Measurements from ENCODE around the gene FUT7. TPM values are rescaled to one million over a fixed set of nuclear protein-coding genes. Genes with fewer than 3 reads are reported as not detected.

The FUT7 gene
- total RNA-seq, 4 donors from 2014 or later: 0.60 TPM; not detected in 3

DNA sequence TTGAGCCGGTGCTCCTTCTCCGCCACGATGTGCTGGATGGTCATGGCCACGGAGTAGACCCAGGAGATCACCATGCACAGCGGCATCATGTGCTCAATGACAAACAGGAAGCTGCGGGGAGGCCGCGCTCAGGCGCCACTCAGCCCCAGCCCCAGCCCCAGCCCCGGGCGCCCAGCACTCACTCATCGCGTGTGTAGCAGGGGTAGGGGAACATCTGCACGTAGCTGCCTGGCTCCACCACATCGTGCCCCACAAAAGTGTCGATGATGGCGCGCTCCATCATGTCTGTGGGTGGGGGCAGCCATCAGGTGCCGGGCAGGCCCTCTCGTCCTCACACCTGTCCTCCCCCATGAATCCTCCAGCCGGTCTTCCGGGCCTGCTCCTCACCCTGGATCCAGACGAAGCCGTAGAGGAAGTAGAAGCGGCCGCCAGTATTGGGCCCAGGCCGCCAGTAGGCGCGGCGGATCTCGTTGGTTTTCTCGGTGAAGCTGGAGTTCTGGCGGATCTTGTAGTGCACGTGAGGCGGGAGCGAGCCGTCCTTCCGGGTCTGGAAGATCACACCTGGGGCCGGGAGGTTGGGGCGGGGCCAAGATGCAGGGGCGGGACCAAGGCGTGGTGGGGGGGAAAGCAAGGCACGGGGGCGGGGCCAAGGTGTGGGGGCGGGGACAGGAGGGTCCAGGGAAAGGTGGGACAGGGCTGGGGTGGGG, 13.9 kb downstream of the FUT7 start:
- peaks cover 4 to 96% (median 13%) of the 10 kb centered on the region in 3 donors for H3K36me3 ChIP-seq
- DNase-seq (ENCODE audit: low spot score in 2 of 2): no peak
- no peaks in the 10 kb centered on the region for H3K9me3 ChIP-seq
- H3K4me3 ChIP-seq: no peak overlapping the region
- H3K27me3 ChIP-seq: no peaks in the 10 kb centered on the region
- no peak overlapping the region for H3K27ac ChIP-seq
- no peak for TF ChIP-seq EP300 (IDR thresholded peaks at IDR 0.05)
- TF ChIP-seq POLR2A (IDR thresholded peaks at IDR 0.05): no peak
- TF ChIP-seq, protein P1, sequence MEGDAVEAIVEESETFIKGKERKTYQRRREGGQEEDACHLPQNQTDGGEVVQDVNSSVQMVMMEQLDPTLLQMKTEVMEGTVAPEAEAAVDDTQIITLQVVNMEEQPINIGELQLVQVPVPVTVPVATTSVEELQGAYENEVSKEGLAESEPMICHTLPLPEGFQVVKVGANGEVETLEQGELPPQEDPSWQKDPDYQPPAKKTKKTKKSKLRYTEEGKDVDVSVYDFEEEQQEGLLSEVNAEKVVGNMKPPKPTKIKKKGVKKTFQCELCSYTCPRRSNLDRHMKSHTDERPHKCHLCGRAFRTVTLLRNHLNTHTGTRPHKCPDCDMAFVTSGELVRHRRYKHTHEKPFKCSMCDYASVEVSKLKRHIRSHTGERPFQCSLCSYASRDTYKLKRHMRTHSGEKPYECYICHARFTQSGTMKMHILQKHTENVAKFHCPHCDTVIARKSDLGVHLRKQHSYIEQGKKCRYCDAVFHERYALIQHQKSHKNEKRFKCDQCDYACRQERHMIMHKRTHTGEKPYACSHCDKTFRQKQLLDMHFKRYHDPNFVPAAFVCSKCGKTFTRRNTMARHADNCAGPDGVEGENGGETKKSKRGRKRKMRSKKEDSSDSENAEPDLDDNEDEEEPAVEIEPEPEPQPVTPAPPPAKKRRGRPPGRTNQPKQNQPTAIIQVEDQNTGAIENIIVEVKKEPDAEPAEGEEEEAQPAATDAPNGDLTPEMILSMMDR (IDR thresholded peaks at IDR 0.05): no peak
- H3K4me1 ChIP-seq: peaks cover 0 to 13% (median 8%) of the 10 kb centered on the region in 4 donors
- 94 to 95% methylated on average over 32 to 37 of the region's 45 CpGs for WGBS, 2 donors

GRCh38 chr9:137017071-137017470, 14.8 kb downstream of the FUT7 start:
- Histone ChIP-seq H3K27ac (no peak overlapping the region), H3K4me3 (no peak overlapping the region), H3K4me1 (peaks cover 0 to 4% (median under 1%) of the 10 kb centered on the region in 4 donors), H3K36me3 (peaks cover 4 to 98% (median 14%) of the 10 kb centered on the region in 3 donors), H3K27me3 (no peaks in the 10 kb centered on the region), H3K9me3 (no peaks in the 10 kb centered on the region)
- 96 to 97% methylated on average over 27 to 28 of the region's 28 CpGs for WGBS, 2 donors
- DNase-seq (ENCODE audit: low spot score in 2 of 2): no peak
- TF ChIP-seq, protein P1 (IDR thresholded peaks at IDR 0.05): no peak
- TF ChIP-seq POLR2A (IDR thresholded peaks at IDR 0.05): no peak
- TF ChIP-seq EP300 (IDR thresholded peaks at IDR 0.05): no peak

GRCh38 chr9:137016436-137016835, 15.5 kb downstream of the FUT7 start:
- TF ChIP-seq POLR2A (IDR thresholded peaks at IDR 0.05) (no peak), EP300 (IDR thresholded peaks at IDR 0.05) (no peak)
- TF ChIP-seq, protein P1 (IDR thresholded peaks at IDR 0.05): no peak
- WGBS, 2 donors: 85 to 92% methylated on average over 2 to 4 of the region's 16 CpGs
- no peak overlapping the region for H3K27ac ChIP-seq
- peaks cover 0 to 4% (median 0%) of the 10 kb centered on the region in 4 donors for H3K4me1 ChIP-seq
- H3K9me3 ChIP-seq: no peaks in the 10 kb centered on the region
- no peak for DNase-seq (ENCODE audit: low spot score in 2 of 2)
- H3K27me3 ChIP-seq: no peaks in the 10 kb centered on the region
- no peak overlapping the region for H3K4me3 ChIP-seq
- peaks cover 4 to 100% (median 20%) of the 10 kb centered on the region in 3 donors for H3K36me3 ChIP-seq

- 93 to 96% methylated on average over 18 to 20 of the region's 21 CpGs for WGBS, 2 donors
- Histone ChIP-seq H3K36me3 (peaks cover 4 to 100% (median 25%) of the 10 kb centered on the region in 3 donors), H3K27ac (no peak overlapping the region), H3K27me3 (no peaks in the 10 kb centered on the region), H3K4me3 (no peak overlapping the region), H3K9me3 (no peaks in the 10 kb centered on the region), H3K4me1 (peaks cover 0 to 4% (median 0%) of the 10 kb centered on the region in 4 donors)
- no peak for DNase-seq (ENCODE audit: low spot score in 2 of 2)
- TF ChIP-seq EP300 (IDR thresholded peaks at IDR 0.05) (no peak), POLR2A (IDR thresholded peaks at IDR 0.05) (no peak)
- TF ChIP-seq, protein P1 (IDR thresholded peaks at IDR 0.05): no peak
Measured at GRCh38 chr9:137015976-137016375, 15.9 kb downstream of the FUT7 start.

DNA sequence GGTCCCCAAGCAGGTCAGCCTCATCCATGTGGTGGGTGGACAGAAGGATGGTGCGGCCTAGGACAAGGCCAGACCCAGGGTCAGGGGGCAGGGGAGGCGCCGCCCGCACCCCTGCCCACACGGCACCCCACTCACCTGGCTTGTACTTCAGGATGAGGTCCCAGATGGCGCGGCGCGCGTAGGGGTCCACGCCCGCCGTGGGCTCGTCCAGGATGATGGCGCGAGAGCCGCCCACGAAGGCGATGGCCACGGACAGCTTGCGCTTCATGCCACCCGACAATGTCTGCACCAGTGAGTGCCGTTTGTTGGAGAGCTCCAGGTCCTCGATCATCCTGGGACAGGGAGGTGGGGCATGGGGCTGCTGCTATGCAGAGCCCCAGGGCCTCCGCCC, 16.4 kb downstream of the FUT7 start:
- no peak for TF ChIP-seq EP300 (IDR thresholded peaks at IDR 0.05)
- TF ChIP-seq, protein P1 (IDR thresholded peaks at IDR 0.05): no peak
- no peak for TF ChIP-seq POLR2A (IDR thresholded peaks at IDR 0.05)
- no peak for DNase-seq (ENCODE audit: low spot score in 2 of 2)
- Histone ChIP-seq H3K27me3 (no peaks in the 10 kb centered on the region), H3K9me3 (no peaks in the 10 kb centered on the region), H3K4me3 (no peak overlapping the region), H3K27ac (no peak overlapping the region), H3K36me3 (peaks cover 4 to 100% (median 26%) of the 10 kb centered on the region in 3 donors), H3K4me1 (peaks cover 0 to 2% (median 0%) of the 10 kb centered on the region in 4 donors)
- 94 to 98% methylated on average over 13 to 24 of the region's 25 CpGs for WGBS, 2 donors

Measured in tibial nerve (tissue), 4 donors.